Measurements from ENCODE around the gene ARID3A. TPM values are rescaled to one million over a fixed set of nuclear protein-coding genes. Genes with fewer than 3 reads are reported as not detected.
"Not testable (repeated sequence)": the region's sequence is repeated elsewhere in the genome, so short reads cannot be mapped to it uniquely, and the experiment has no call there.

ARID3A gene
- total RNA-seq, 2 experiments from 2014 or later = 25.1 to 36.0 TPM

GRCh38 chr19:954272-954671, 28.4 kb downstream of the ARID3A start:
- Mint-ChIP-seq H3K4me1 (peaks cover 4% of the 10 kb centered on the region), H3K36me3 (ENCODE audit: low read depth) (peaks cover 2% of the 10 kb centered on the region), H3K27ac (no peak overlapping the region), H3K27me3 (no peaks in the 10 kb centered on the region), H3K4me3 (no peak overlapping the region), H3K9me3 (ENCODE audit: low read depth) (no peaks in the 10 kb centered on the region)
- ChIA-PET CTCF (no interaction called here), POLR2A (no interaction called here)
- no peak for DNase-seq
- intact Hi-C loops (cut with DNase I, micrococcal nuclease) = no loop called here
- no peak for ATAC-seq

GRCh38 chr19:954672-955494, 29.0 kb downstream of the ARID3A start:
- H3K27ac Mint-ChIP-seq = no peak overlapping the region
- ATAC-seq = no peak
- no peak overlapping the region for H3K4me3 Mint-ChIP-seq
- DNase-seq = no peak
- ChIA-PET CTCF (interaction anchor here (0.6 to 0.7 kb wide), 2 partner anchors 18 to 59 kb away, joined by 3 to 5 read pairs; no protein-coding TSS in a partner anchor), POLR2A (no interaction called here)
- H3K36me3 Mint-ChIP-seq (ENCODE audit: low read depth) = peaks cover 2% of the 10 kb centered on the region
- H3K27me3 Mint-ChIP-seq = no peaks in the 10 kb centered on the region
- intact Hi-C loops (cut with DNase I, micrococcal nuclease) = no loop called here
- H3K9me3 Mint-ChIP-seq (ENCODE audit: low read depth) = no peaks in the 10 kb centered on the region
- peaks cover 4% of the 10 kb centered on the region for H3K4me1 Mint-ChIP-seq

- Mint-ChIP-seq H3K4me1 (peaks cover 4% of the 10 kb centered on the region), H3K27ac (no peak overlapping the region), H3K9me3 (ENCODE audit: low read depth) (no peaks in the 10 kb centered on the region), H3K36me3 (ENCODE audit: low read depth) (peaks cover 2% of the 10 kb centered on the region), H3K27me3 (no peaks in the 10 kb centered on the region), H3K4me3 (no peak overlapping the region)
- no peak for DNase-seq
- ChIA-PET POLR2A (no interaction called here), CTCF (interaction anchor here (0.7 kb wide), 1 partner anchor 13 kb away, joined by 3 read pairs; no protein-coding TSS in a partner anchor)
- no peak for ATAC-seq
- intact Hi-C loops (cut with DNase I, micrococcal nuclease) = loop anchor here in 1 of 2 experiments (2.0 kb wide), 1 partner anchor 15 kb away; no protein-coding TSS in a partner anchor
Observed at GRCh38 chr19:955803-956765, 30.2 kb downstream of the ARID3A start.

GRCh38 chr19:956766-957440, 31.1 kb downstream of the ARID3A start:
- CTCF ChIA-PET = no interaction called here
- POLR2A ChIA-PET = interaction anchor here (0.6 kb wide), 1 partner anchor 18 kb away, joined by 6 read pairs; no protein-coding TSS in a partner anchor

GRCh38 chr19:957578-957977, 31.7 kb downstream of the ARID3A start:
- H3K9me3 Mint-ChIP-seq (ENCODE audit: low read depth); CTCF ChIA-PET; H3K4me1 Mint-ChIP-seq; H3K36me3 Mint-ChIP-seq (ENCODE audit: low read depth); ATAC-seq; DNase-seq; H3K27me3 Mint-ChIP-seq; H3K27ac Mint-ChIP-seq; H3K4me3 Mint-ChIP-seq: not testable (repeated sequence)
- POLR2A ChIA-PET = interaction anchor here (0.6 kb wide), 1 partner anchor 19 kb away, joined by 6 read pairs; no protein-coding TSS in a partner anchor
- intact Hi-C loops (cut with DNase I, micrococcal nuclease) = loop anchor here in 1 of 2 experiments (2.0 kb wide), 1 partner anchor 17 kb away; no protein-coding TSS in a partner anchor

More at GRCh38 chr19:956766-957440, 31.1 kb downstream of the ARID3A start:
- Mint-ChIP-seq H3K9me3 (ENCODE audit: low read depth) (no peaks in the 10 kb centered on the region), H3K4me1 (peaks cover 4% of the 10 kb centered on the region), H3K4me3 (no peak overlapping the region), H3K27me3 (no peaks in the 10 kb centered on the region), H3K27ac (no peak overlapping the region), H3K36me3 (ENCODE audit: low read depth) (peaks cover 2% of the 10 kb centered on the region)
- no peak for DNase-seq
- no peak for ATAC-seq
- intact Hi-C loops (cut with DNase I, micrococcal nuclease) = loop anchor here in 1 of 2 experiments (2.0 kb wide), 1 partner anchor 16 kb away; no protein-coding TSS in a partner anchor

GRCh38 chr19:958967-959855, 33.4 kb downstream of the ARID3A start:
- Mint-ChIP-seq H3K27me3 (no peaks in the 10 kb centered on the region), H3K9me3 (ENCODE audit: low read depth) (no peaks in the 10 kb centered on the region), H3K36me3 (ENCODE audit: low read depth) (peaks cover 4% of the 10 kb centered on the region), H3K27ac (peak overlapping the region; percentile 67), H3K4me3 (peak overlapping the region; percentile 30), H3K4me1 (peaks cover 4% of the 10 kb centered on the region)
- intact Hi-C loops (cut with DNase I, micrococcal nuclease) = no loop called here
- ChIA-PET CTCF (interaction anchor here (0.7 kb wide), 1 partner anchor 61 kb away, joined by 3 read pairs; no protein-coding TSS in a partner anchor), POLR2A (no interaction called here)
- DNase-seq (peak; percentile 77), ATAC-seq (peak; percentile 93)

GRCh38 chr19:960020-960419, 34.2 kb downstream of the ARID3A start:
- intact Hi-C loops (cut with DNase I, micrococcal nuclease) = no loop called here
- H3K9me3 Mint-ChIP-seq (ENCODE audit: low read depth) = peaks cover under 1% of the 10 kb centered on the region
- CTCF ChIA-PET = interaction anchor here (0.7 kb wide), 1 partner anchor 60 kb away, joined by 3 read pairs; no protein-coding TSS in a partner anchor

GRCh38 chr19:960601-960938, 34.7 kb downstream of the ARID3A start:
- peaks cover 4% of the 10 kb centered on the region for H3K4me1 Mint-ChIP-seq

More at GRCh38 chr19:960020-960419, 34.2 kb downstream of the ARID3A start:
- H3K27ac Mint-ChIP-seq = no peak overlapping the region
- H3K4me1 Mint-ChIP-seq = peaks cover 4% of the 10 kb centered on the region
- POLR2A ChIA-PET = no interaction called here
- ATAC-seq (no peak), DNase-seq (no peak)
- H3K27me3 Mint-ChIP-seq = no peaks in the 10 kb centered on the region
- peaks cover 7% of the 10 kb centered on the region for H3K36me3 Mint-ChIP-seq (ENCODE audit: low read depth)
- no peak overlapping the region for H3K4me3 Mint-ChIP-seq

GRCh38 chr19:961866-962620, 36.2 kb downstream of the ARID3A start:
- peaks cover 11% of the 10 kb centered on the region for H3K36me3 Mint-ChIP-seq (ENCODE audit: low read depth)
- CTCF ChIA-PET = interaction anchor here (0.9 kb wide), 1 partner anchor 20 kb away, joined by 3 read pairs; no protein-coding TSS in a partner anchor
- intact Hi-C loops (cut with DNase I, micrococcal nuclease) = no loop called here
- no peaks in the 10 kb centered on the region for H3K27me3 Mint-ChIP-seq
- no peak overlapping the region for H3K4me3 Mint-ChIP-seq
- no peak overlapping the region for H3K27ac Mint-ChIP-seq
- DNase-seq (no peak), ATAC-seq (no peak)
- peaks cover 2% of the 10 kb centered on the region for H3K9me3 Mint-ChIP-seq (ENCODE audit: low read depth)
- POLR2A ChIA-PET = no interaction called here
- peaks cover 4% of the 10 kb centered on the region for H3K4me1 Mint-ChIP-seq

More at GRCh38 chr19:960601-960938, 34.7 kb downstream of the ARID3A start:
- H3K9me3 Mint-ChIP-seq (ENCODE audit: low read depth) = peaks cover 2% of the 10 kb centered on the region
- peaks cover 11% of the 10 kb centered on the region for H3K36me3 Mint-ChIP-seq (ENCODE audit: low read depth)
- H3K27ac Mint-ChIP-seq = no peak overlapping the region
- POLR2A ChIA-PET = no interaction called here
- H3K4me3 Mint-ChIP-seq = no peak overlapping the region
- no peaks in the 10 kb centered on the region for H3K27me3 Mint-ChIP-seq
- CTCF ChIA-PET = no interaction called here
- DNase-seq (no peak), ATAC-seq (no peak)
- intact Hi-C loops (cut with DNase I, micrococcal nuclease) = no loop called here

All from activated CD4-positive, alpha-beta T cell treated with anti-CD3 and anti-CD28 coated beads for 36 hours (primary cell).